HG03060 (cell line): ENCODE results near the gene RARB.

Experiments used
- ATAC-seq: cut with Tn5 transposase; IDR thresholded peaks from one replicate; pipeline ENCODE4 v1.9.1; 2021; ENCODE audit warnings: low read depth, moderate number of reproducible peaks; ENCODE audit not compliant: unreplicated experiment

RARB gene

DNA sequence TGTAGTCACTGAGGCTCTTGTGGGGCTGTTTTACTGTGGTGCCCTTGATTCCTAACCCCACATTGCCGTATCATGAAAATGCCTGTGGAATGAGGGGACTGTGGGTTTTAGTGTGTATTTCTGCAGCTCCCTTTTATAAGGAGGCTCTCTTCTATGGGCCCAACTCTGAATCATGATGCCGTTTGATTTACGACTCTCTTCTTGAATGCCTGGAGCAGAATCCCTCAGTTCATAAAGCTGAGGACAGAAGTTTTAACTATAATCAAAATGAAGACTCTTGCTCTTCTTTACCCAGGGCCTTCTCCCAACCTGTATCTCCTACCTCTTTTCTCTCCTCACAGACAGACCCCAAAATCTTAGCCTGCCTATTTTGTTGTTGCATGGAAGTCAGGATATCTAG lies 109.5 kb downstream of the RARB start:
- no peak for ATAC-seq

DNA sequence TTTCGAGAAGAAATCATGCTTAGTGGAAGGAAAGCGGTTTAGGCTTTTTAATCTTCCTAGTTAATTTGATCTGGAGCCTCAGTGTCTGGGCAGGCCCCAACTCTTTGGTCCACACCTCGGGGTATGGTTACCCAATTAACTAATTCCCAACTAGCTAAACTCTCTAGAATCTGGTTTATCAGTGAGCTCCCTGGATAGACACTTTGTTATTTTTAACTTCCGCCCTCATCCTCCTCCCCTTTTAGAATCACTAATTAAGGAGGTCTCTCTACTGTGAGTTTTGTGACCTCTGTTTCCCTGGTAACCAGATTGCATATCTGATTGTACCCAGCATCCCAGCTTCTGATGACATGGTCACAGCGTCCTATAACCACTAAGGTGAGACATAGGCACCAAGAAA lies 112.2 kb downstream of the RARB start:
- ATAC-seq, result no peak

DNA sequence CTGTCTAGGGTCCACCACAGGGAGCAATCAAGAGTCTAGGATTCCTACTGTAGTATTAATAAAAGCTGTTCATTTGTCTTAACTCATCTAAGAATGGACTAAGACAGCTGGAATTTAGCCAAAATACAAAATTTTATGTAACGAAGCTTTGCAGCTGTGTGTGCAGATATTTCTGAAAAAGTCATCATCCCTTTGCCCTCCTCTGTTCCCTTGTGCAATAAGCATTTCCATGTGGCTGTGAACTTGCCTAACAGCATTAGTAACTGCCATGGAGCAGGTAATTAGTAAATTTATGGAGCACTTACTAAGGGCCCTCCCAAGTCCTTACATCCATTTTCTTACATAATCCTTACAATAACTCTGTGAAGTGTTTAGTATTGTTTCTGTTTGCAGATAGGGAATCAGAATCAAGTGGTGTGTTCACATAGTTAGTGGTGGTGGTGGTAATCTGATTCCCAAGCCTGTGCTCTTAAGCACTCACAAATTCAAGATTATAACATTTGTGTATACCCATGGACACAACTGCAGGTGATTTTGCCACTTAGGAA lies 114.5 kb downstream of the RARB start:
- ATAC-seq, result no peak

DNA sequence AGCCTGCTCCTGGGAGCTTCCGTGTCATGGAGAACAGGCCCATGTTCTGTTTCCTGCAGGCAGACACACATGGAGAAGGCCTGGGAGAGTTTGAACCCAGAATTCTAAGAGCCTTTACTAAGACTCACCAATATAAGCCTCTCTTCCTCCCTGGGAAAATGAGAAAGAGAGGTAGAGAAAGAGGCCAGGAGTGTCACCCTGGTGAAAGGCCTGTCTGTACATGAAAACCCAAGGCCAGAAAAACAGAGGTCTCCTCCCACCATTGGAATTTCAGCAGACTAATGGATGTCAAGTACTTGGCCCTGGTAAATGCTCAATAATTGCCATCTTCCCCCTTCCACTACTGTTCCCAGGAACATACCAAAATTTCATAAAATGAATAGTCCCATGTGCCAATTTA lies 119.0 kb downstream of the RARB start:
- ATAC-seq, result no peak

DNA sequence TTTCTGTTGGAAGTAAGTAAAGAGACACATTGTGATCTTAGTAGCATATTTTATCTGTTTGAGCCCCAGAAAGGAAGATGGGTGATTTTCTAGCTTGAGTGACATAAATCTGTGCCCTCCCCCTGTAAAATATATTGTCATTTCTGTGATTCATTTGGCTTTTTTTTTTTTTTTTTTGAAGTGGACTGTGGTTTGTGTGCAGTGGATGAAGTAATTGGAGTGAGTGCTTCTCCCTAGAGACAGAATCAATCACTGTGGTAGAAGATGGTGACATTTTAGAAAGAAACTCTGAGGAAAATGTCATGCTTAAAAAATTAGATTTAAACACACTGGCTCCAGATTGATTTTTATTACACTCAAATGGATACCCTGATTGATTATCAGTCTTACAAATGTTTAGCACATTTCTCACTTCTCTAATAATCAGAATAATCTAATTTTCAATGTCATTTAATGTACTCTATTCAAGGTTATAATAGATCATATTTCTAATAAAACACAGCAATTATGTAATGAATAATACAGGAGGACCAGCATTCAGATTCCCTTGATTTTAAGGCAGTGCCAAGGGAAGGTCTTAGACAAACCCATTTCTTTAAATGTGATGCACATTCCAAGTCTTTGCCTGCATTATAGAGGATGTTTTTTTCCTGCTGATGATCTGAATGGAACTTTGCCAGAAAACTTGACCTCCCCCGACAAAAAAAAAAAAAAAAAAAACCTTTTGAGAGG lies 120.0 kb downstream of the RARB start:
- ATAC-seq, result no peak

DNA sequence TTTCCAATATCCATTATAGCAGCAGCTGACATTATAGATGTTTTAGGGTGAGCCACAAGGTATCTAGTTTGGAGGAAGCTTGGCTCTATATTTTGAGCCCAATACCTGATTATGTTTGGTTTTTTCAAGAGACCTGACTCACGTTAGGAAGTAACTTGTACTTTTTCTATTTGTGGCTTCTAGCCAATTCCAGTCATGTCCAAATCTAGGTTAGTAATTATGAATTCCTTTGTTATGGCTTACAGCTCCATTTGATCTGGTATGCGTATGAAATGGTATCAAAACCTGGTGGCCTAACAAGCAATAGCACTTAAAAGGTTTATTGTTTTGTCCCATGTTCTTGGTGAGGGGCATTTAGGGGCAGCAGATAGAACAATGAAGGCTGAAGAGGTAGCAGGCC lies 120.8 kb downstream of the RARB start:
- no peak for ATAC-seq

DNA sequence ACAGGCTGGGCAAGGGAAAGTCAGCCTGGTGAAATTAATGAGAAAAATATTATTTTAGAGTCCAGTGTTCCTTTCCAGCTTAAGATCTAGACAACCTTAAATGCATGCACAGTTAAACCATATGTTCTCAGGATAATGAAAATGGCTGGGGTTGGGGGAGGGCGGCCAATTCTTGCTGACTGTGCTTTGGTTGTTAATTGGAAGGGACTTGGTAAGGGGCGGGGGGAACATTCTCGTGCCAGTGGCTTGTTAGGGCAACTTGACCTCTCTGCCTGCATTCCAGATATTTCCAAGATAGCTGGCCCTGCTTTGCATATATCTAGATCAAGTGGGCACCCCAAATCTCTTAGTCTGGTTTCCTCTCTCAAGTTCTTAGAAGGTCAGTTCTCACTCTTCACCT lies 124.2 kb downstream of the RARB start:
- no peak for ATAC-seq

DNA sequence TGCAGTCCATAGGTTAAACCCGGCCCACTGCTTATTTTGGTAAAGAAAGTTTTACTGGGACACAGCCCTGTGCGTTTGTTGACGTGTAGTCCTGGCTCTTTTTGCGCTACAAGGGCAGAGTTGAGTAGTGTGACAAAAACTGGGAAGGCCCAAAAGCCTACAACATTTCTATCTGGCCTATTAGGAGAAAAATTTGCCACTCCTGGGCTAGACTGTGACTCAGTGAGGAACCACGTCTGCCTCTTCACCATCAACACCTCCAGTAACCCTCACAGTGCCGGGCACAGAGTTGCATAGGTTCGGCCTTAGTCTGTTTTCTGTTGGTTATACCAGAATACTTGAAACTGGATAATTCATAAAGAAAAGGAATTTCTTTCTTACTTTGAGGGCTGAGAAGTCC lies 126.3 kb downstream of the RARB start:
- no peak for ATAC-seq

DNA sequence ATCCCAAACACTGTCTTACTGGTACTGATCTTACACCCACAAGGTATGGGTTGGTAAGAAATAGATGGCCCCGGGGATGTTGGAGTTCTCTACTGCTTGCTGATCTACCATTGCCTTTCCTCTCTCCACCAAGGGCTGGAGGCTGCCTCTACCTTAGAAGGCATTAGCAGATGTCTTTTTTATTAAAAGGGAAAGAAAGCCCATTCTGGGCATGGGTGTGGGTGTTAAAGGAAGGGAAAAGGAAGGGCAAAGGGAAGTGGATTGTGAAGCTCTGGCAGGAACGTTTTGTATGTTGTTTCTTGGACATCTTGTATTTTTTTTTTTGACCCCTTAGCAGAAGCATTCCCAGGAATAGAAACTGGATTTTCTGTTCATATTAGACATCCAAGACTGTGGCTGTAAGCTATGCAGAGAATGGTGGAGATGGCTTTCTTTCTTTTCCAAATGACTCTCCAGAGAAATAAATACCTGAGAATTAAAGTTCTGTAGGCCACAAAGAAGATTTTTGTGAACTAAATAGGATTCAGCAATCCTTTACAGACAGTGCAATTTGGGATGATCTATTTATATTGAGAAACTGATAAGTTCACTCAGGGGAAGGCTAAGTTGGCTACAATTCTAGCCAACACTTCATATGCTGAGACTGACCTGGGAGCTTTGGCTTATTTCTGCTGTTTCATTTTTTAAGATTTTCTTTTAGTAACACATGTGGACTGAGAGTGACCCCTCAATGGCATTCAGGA lies 127.8 kb downstream of the RARB start:
- ATAC-seq, result no peak

DNA sequence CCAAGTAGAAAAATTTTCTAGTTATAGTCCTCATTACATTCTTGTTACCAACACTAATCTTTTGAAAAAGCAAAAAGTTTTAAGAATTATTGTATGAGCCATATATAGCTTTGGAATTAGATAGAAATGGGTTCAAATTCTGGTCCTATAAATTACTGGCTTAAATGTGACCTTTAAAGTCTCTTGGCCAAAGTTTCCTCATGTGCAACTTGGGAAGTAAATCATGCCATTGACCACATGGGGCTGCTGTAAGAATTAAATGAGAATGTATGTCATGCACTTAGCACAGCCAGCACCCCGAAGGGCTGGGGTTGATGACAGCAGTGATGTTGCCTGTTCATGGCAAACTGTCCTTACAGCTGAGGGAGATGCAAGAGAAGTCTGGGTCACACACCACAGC lies 128.4 kb downstream of the RARB start:
- no peak for ATAC-seq

DNA sequence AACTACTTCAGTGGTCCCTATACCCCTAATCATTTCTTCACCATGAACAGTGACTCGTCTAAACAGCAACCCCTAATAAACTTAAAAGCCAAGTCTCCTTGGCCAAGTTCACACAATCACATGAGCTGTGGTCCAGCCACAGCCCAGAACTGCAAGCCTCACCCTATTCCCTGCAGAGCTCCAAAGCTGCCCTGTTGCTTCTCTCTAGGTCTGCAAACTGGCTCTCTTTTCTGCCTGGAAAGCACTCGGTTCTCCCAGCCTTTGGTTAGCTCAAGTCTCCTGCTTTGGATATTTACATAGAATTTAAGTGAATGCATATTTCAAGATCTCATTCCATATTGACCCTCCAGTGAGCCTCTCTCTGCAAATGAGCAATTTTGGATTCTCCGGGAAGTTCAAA lies 129.6 kb downstream of the RARB start:
- no peak for ATAC-seq

DNA sequence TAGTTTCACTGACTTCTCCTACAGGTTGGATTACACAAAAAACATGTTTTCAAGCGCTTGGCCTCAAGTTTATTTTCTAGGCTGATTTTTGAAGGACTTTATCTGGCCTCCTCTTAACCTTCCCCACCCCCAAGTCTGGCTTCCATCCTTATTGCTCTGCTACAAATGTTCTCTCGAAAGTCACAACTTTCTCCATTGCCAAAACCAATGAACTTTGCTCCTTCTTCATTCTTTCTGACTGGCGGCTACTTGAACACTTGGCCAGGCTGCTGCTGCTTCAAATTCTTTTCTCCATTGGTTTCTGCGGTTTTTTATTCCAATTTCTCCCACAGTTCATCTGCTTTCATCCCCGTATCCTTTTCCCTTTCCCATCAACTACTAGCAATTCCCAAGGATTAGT lies 130.1 kb downstream of the RARB start:
- no peak for ATAC-seq

DNA sequence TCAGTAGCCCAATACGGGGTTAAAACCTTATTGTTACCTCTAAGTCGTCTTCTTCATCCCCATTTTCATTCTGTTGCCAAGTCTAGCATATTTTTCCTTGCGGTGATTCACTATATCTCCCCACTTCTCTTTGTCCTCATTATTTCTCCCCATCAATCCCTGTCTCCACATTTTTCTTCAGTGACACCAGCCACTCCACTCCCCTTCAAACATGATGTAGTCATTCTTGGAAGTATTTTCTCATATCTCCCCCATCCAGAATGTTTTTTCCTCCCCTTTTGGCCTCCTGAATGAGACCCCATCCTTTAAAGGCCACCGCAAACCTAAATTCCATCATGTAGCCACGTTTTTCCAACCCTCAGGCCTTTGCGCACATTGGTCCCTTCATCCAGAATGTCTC lies 130.7 kb downstream of the RARB start:
- ATAC-seq, result no peak

DNA sequence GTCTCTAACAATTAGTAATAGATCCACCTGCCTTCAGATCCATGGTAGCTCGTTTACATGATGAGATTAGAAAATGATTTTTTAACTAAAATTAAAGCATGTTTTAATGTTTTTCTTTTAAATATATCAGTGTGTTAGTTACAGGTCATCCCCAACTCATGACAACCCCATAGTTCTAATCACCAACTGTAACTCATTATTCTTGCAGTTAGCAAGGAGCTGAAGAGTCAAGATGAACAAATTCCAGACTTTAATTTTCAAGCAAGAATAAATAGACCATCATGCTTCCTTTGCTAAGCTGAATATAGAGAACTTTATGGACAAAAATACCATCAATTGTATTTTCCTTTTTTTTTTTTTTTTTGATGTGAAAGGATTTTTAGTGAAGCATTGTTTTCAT lies 135.5 kb downstream of the RARB start:
- no peak for ATAC-seq

DNA sequence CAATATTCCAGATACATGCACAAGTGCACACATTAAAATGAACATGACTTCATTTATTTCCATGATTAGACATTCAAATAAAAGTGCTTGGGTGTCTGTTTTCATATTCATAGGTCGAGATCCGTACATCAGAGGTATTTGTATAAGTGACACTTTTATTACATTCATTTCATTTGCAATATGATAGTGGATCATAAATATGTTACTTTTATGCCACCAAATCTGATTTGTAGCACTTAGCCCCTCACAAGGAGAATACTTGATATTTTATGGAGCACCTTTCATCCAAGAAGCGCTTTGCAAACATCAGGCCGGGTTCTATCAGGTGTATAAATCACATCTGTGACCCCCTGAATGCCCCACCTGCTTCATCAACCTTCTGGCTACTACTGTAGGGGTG lies 136.0 kb downstream of the RARB start:
- ATAC-seq, result no peak

DNA sequence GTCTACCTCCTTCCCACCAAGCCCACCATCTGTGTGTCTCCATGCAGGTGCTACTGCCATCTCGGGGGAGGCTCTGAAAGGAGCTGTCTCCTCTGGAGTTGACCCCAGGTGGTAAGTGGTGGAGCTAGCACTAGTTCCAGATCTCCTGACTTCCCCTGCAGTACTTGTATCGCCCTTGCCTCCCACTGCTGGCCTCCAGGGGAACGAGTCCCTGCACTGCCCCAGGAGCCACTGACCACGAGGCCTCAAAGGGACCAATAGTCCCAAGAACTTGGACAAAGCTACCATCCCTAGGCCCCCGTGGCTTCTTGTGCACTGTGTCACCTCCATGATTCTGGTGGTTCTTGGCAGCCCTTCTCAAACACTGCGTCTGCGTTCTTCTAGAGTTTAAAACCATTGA lies 137.7 kb downstream of the RARB start:
- no peak for ATAC-seq

DNA sequence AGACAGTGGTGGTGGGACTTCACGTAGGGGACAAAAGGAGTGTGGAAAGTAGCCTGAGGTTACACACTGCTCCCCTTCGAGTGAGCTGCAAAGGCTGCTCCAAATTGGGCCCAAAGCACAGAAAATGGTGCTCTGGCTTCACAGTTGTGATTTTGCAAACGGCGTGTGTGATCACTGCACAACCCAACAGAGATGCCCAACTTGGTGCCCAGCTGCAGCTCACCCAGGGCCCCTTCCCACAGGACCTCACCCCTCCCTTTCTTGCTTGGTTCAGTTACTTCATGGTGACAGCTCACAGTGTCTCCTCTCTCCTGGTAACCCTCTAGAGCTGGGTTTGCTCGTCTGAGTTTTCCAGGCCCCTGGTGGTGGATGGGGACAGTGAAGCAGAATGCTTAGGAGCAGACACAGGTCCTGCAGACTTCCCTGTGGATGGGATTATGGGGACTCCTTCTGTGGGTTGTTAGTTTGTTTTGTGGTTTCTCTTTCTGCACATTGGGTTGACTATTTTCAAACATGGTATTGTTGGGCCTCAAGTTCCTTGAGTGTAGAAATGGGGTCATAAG lies 138.4 kb downstream of the RARB start:
- ATAC-seq, result no peak

DNA sequence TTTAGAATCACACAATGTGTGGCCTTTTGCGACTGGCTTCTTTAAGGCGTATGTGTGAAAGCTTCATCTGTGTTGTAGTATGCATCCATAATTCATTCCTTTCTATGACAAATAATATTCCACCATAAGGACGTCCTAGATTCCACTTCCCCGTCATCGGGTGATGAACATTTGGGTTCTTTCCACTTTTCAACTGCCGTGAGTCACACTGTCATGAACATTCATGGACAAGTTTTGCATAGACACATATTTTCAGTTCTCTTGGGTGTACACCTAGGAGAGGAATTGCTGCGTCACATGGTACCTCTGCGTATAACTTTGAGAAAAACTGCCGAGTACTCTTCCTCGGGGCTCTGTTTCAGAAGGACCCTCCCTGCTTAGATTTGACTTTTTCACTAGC lies 139.3 kb downstream of the RARB start:
- no peak for ATAC-seq

DNA sequence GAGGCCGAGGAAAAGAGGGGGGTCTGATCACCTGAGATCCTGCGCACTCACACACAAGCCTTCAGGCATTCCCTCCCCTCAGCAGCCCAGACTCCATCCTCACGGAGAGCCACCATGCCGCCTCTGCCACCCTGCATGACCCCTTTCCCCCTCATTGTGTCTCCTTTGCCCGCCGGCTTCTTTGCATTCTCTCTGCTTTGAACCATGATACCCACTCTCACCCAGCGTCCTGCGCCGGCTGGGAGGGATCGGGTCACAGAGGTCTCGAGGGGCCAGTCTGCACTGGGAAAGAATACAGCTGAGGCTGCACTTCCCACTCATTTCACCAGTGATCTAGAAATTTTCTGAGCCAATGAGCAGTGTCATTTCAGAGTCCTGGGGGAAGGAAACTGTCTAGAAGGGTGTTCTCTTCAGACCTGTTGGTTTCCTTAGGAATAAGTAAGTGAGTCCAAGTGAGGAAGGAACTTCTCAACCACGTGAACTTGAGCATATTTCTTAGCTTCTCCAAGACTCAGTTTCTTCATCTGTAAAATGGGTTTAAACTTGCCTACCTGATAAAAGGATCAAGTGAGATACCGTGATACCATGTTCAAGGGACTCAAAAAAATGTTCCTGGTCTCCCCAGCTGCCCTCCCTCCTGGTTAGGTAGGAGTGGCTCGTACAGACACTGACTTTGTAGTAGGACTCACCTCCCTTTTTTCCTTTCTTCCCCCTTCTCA lies 139.9 kb downstream of the RARB start:
- no peak for ATAC-seq

DNA sequence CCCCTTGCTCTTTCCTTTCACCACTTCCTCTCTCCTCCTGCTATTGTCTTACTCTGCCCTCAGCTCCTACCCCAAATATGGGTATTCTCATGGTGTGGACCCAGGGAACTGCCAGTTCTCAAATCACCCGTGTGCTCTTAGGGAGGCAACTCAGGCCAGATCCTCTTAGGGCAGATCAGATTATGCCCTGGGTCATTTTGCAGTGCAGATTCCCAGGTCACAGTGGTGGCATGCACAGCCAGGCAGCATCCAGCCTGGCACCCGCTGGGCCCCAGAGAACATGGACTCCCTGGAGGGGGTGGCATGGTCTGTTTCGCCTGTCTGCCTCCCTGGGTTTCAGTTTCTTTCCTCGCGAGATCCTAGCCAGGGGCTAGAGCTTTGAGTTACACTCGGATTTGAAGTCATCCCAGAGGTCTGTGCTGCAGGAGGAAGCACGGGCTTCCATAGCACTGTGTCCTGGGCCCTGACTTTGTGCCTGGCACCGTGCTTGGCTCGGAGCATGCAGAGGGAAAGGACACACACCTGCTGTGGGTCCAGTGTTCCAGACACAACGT lies 140.5 kb downstream of the RARB start:
- ATAC-seq, result no peak

DNA sequence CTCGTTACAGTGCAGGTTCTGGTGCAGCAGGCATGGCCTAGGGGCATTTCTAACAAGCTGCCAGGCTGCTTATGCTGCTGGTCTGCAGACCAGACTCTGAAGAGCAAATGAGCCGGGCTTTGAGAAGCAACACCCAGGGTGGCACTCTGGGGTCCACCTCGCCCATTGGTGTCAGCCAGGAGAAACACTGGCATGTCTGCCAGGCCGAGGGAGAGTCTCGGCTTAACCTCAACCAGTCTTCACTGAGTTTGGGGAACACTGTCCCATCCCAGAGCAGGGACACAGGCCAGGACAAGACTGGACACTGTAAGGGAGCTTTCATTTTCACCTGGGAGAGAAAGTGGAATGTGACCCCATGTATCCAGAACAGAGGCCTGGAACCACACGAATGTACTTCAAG lies 143.2 kb downstream of the RARB start:
- no peak for ATAC-seq
